ENCODE results near the gene MYL6B.
"Not testable (repeated sequence)": the region's sequence is repeated elsewhere in the genome, so short reads cannot be mapped to it uniquely, and the experiment has no call there.

DNA sequence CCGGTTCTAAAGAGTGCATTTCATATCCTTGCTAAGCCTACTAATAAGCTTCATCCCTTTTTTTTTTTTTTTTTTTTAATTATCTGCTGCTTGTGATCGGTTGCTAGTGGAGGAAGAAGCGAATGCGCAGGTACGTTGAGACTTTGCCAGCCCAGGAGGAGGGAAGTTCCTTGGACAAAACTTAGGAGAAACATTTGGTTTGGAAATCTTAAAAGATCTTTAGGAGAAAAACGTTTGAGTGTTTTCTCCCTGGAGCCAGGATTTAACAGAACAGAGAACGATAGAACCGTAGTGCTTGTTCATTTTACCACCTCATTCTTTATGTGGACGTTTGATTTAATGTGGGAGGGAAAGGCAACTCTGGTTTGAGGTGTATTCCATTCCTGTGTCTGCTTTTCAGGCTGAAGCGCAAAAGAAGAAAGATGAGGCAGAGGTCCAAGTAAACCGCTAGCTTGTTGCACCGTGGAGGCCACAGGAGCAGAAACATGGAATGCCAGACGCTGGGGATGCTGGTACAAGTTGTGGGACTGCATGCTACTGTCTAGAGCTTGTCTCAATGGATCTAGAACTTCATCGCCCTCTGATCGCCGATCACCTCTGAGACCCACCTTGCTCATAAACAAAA is 35.2 kb upstream of the MYL6B start:
- TF ChIP-seq CTCF (conservative IDR thresholded peaks at IDR 0.05; ENCODE audit: low read depth in 2 of 2); EZH2phosphoT487 (IDR thresholded peaks at IDR 0.05; ENCODE audit: unreplicated experiment); POLR2AphosphoS5 (IDR thresholded peaks at IDR 0.05; ENCODE audit: low read depth); EZH2 (IDR thresholded peaks at IDR 0.05; ENCODE audit: low read depth, unreplicated experiment); CREB1 (CRISPR knock-in tag; IDR thresholded peaks at IDR 0.05; ENCODE audit: low read depth); JUNB (IDR thresholded peaks at IDR 0.05; ENCODE audit: unreplicated experiment); ZNF331 (CRISPR knock-in tag; IDR thresholded peaks at IDR 0.05; ENCODE audit: low read depth): not testable (repeated sequence)
- TF ChIP-seq, protein P1, sequence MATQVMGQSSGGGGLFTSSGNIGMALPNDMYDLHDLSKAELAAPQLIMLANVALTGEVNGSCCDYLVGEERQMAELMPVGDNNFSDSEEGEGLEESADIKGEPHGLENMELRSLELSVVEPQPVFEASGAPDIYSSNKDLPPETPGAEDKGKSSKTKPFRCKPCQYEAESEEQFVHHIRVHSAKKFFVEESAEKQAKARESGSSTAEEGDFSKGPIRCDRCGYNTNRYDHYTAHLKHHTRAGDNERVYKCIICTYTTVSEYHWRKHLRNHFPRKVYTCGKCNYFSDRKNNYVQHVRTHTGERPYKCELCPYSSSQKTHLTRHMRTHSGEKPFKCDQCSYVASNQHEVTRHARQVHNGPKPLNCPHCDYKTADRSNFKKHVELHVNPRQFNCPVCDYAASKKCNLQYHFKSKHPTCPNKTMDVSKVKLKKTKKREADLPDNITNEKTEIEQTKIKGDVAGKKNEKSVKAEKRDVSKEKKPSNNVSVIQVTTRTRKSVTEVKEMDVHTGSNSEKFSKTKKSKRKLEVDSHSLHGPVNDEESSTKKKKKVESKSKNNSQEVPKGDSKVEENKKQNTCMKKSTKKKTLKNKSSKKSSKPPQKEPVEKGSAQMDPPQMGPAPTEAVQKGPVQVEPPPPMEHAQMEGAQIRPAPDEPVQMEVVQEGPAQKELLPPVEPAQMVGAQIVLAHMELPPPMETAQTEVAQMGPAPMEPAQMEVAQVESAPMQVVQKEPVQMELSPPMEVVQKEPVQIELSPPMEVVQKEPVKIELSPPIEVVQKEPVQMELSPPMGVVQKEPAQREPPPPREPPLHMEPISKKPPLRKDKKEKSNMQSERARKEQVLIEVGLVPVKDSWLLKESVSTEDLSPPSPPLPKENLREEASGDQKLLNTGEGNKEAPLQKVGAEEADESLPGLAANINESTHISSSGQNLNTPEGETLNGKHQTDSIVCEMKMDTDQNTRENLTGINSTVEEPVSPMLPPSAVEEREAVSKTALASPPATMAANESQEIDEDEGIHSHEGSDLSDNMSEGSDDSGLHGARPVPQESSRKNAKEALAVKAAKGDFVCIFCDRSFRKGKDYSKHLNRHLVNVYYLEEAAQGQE (IDR thresholded peaks at IDR 0.05; ENCODE audit: unreplicated experiment): not testable (repeated sequence)

Measured in GM23338 (cell line).